HepG2 (cell line): ENCODE data around the gene PYURF. TPM values are rescaled to one million over a fixed set of nuclear protein-coding genes. Genes with fewer than 3 reads are reported as not detected.

ENCODE experiments used
- ATAC-seq: fragments of 200-7000 bp; cut with Tn5 transposase; 3 replicates; pipeline ENCODE4 v1.9.1; 2020; ENCODE audit warnings: mild to moderate bottlenecking, moderate library complexity
- BruUV-seq: library from RNA; stranded (reverse); fragments of 400-500 nt; replicated peaks from 2 replicates; lab custom pipeline; 2021; lab: Mats Ljungman, UMichigan
- CTCF ChIA-PET: fragments of 300-600 bp; formaldehyde crosslinking; extraction: SDS; loops from one replicate; lab custom pipeline; 2021; ENCODE audit warnings: low total read pairs, inconsistent platforms, low intra/inter-chr PET ratio; lab: Yijun Ruan, JAX
- POLR2A ChIA-PET: fragments of 350-600 bp; sonication (Branson Sonifier 250); formaldehyde crosslinking; loops from one replicate; lab custom pipeline; 2020; ENCODE audit warnings: antibody characterized with exemption, inconsistent platforms; lab: Yijun Ruan, JAX
- DNase-seq: peaks from one replicate; pipeline ENCODE4 v3.0.0-alpha.2; 2015; ENCODE audit warnings: low spot score
- FAIRE-seq: peaks from 3 replicates; lab custom pipeline; 2011; peaks lifted over from hg19 to GRCh38; lab: Jason Lieb, UNC
- H2AFZ ChIP-seq: one replicate; pipeline ENCODE4 v1.6.1; 2011; ENCODE audit warnings: low read length, inconsistent platforms
- H3K27ac ChIP-seq: fragments of 300-600 bp; 3 replicates; pipeline ENCODE4 v1.8.0; 2011; ENCODE audit warnings: mixed run types, mild to moderate bottlenecking, mixed read lengths, low read length, inconsistent platforms; ENCODE audit not compliant: insufficient read depth; ENCODE audit errors: extremely low read length
- H3K27me3 ChIP-seq, 2 experiments: fragments of 200-600 bp in 1 of 2; 2 replicates in 1 of 2; 3 replicates in 1 of 2; pipeline versions ENCODE4 v1.6.0 to v1.8.0; 2011; ENCODE audit warnings: low read length in 2 of 2, mild to moderate bottlenecking in 2 of 2, moderate library complexity in 2 of 2, inconsistent platforms in 1 of 2; ENCODE audit not compliant: insufficient read depth in 2 of 2, control insufficient read depth in 1 of 2
- H3K36me3 ChIP-seq, 2 experiments: fragments of 200-600 bp in 1 of 2; replicated peaks in 1 of 2; 2 replicates in 1 of 2; 3 replicates in 1 of 2; pipeline versions ENCODE4 v1.5.1 to v1.8.0; 2011; ENCODE audit warnings: low read length in 2 of 2, inconsistent platforms in 1 of 2; ENCODE audit not compliant: insufficient read depth in 2 of 2, control insufficient read depth in 1 of 2
- H3K4me1 ChIP-seq: 2 replicates; pipeline ENCODE4 v1.5.1; 2012; ENCODE audit warnings: low read length, inconsistent platforms; ENCODE audit not compliant: insufficient read depth
- H3K4me2 ChIP-seq: 2 replicates; pipeline ENCODE4 v1.6.0; 2011; ENCODE audit warnings: low read depth, low read length, inconsistent platforms
- H3K4me3 ChIP-seq, 3 experiments: fragments of 200-600 bp in 1 of 3; sonication (generic), shearing (Covaris generic) in 1 of 3; replicated peaks in 1 of 3; 2 replicates each; pipeline ENCODE4 v1.5.1; 2011 to 2016; ENCODE audit warnings: low read length in 3 of 3, inconsistent platforms in 2 of 3, low read depth in 2 of 3, mild to moderate bottlenecking in 2 of 3, control low read depth in 1 of 3, mixed read lengths in 1 of 3; ENCODE audit not compliant: insufficient read depth in 1 of 3
- H3K79me2 ChIP-seq: one replicate; pipeline ENCODE4 v1.6.1; 2011; ENCODE audit warnings: low read length, inconsistent platforms; ENCODE audit not compliant: insufficient read depth
- H3K9ac ChIP-seq: 2 replicates; pipeline ENCODE4 v1.6.0; 2011; ENCODE audit warnings: mild to moderate bottlenecking, low read depth, low read length, inconsistent platforms; ENCODE audit not compliant: insufficient read depth
- H3K9me3 ChIP-seq: 2 replicates; pipeline ENCODE4 v1.5.1; 2012; ENCODE audit warnings: mild to moderate bottlenecking, low read length
- H4K20me1 ChIP-seq: 2 replicates; pipeline ENCODE4 v1.6.0; 2011; ENCODE audit warnings: inconsistent platforms, mild to moderate bottlenecking, low read length, moderate library complexity; ENCODE audit not compliant: insufficient read depth
- ARID2 ChIP-seq: sonication (generic); formaldehyde crosslinking; IDR thresholded peaks from 2 replicates; pipeline ENCODE4 v1.8.1; 2022; ENCODE audit warnings: mild to moderate bottlenecking, missing genetic modification reagents, borderline replicate concordance
- ASH2L ChIP-seq: fragments of 300-600, 200-600 bp; sonication (generic); IDR thresholded peaks from 2 replicates; pipeline ENCODE4 v1.7.0; 2017; ENCODE audit warnings: low read depth, mild to moderate bottlenecking, moderate library complexity, mixed read lengths, low read length; ENCODE audit not compliant: insufficient read length
- E2F1 ChIP-seq: sonication (generic); formaldehyde crosslinking; IDR thresholded peaks from 2 replicates; pipeline ENCODE4 v1.5.0; 2020; ENCODE audit warnings: missing genetic modification reagents
- HBP1 ChIP-seq: IDR thresholded peaks from 2 replicates; pipeline ENCODE4 v1.6.1; 2016; ENCODE audit warnings: low read depth, control low read depth
- MXD4 ChIP-seq: IDR thresholded peaks from 2 replicates; pipeline ENCODE4 v1.6.1; 2016; ENCODE audit warnings: mild to moderate bottlenecking, missing biosample characterization, missing genetic modification reagents
- SMARCC2 ChIP-seq: fragments of 450-650 bp; IDR thresholded peaks from 2 replicates; pipeline ENCODE4 v1.6.1; 2017; ENCODE audit warnings: antibody characterized with exemption, mild to moderate bottlenecking
- TERF1 ChIP-seq: sonication (generic); formaldehyde crosslinking; IDR thresholded peaks from 2 replicates; pipeline ENCODE4 v1.8.0; 2022; ENCODE audit warnings: mild to moderate bottlenecking, missing genetic modification reagents, moderate library complexity
- ZBTB44 ChIP-seq: sonication (generic); formaldehyde crosslinking; IDR thresholded peaks from 2 replicates; pipeline ENCODE4 v1.4.0; 2020; ENCODE audit warnings: missing genetic modification reagents
- ZNF367 ChIP-seq: sonication (generic); formaldehyde crosslinking; IDR thresholded peaks from 2 replicates; pipeline ENCODE4 v1.4.0; 2020; ENCODE audit warnings: missing genetic modification reagents, borderline replicate concordance
- WGBS: methylation state at CpG from one replicate; pipeline ENCODE4 v1.1.6; 2017; ENCODE audit warnings: low lambda C conversion rate; 5-methylcytosine and 5-hydroxymethylcytosine counted together
- in situ Hi-C: cut with HindIII; loops from 2 replicates; pipeline ENCODE4 v1.10.0; 2017; ENCODE audit warnings: low pct_unique_long_range_greater_than_20kb; ENCODE audit not compliant: extremely low pct_ligation_motif_present
- intact Hi-C: fragments of 100-400 bp; cut with micrococcal nuclease; formaldehyde crosslinking; loops from one replicate; pipeline ENCODE4 v1.10.0; 2022; ENCODE audit not compliant: unreplicated experiment
- polyA plus RNA-seq, 8 experiments: library from polyadenylated mRNA; depleted of rRNA in 3 of 8; stranded (reverse) in 7 of 8; unstranded in 1 of 8; fragments of >200 nt; fragmentation: Illumina TruSeq in 4 of 8; extraction: Trizol in 4 of 8; gene quantifications; 2 replicates each; pipeline versions ENCODE4 v1.2.1 to v1.2.3, GENCODE V29; 2011 to 2016; ENCODE audit warnings: low read depth in 4 of 8, missing spikeins in 1 of 8, mixed read lengths in 1 of 8; ENCODE audit not compliant: insufficient read depth in 1 of 8
- total RNA-seq, 5 experiments: library from RNA; depleted of rRNA; stranded (reverse); fragments of >200 nt; fragmentation: Illumina TruSeq; extraction: Trizol; gene quantifications; 2 replicates each; pipeline ENCODE4 v1.2.3, GENCODE V29; 2016; ENCODE audit warnings: low read depth in 1 of 5

Gene PYURF
- total and polyA plus RNA-seq, 2 of the 13 experiments (the other 11 are each of a cell fraction or from before 2014, with no cell fraction given) = 59.9 to 95.2 TPM

GRCh38 chr4:88531549-88531948 is 8.0 kb upstream of the PYURF start:
- in situ Hi-C loops = loop anchor here (10.0 to 25.0 kb wide), 2 partner anchors 281 to 493 kb away; no protein-coding TSS in a partner anchor
- TF ChIP-seq ARID2 = no peak
- no peak for TF ChIP-seq ASH2L
- TF ChIP-seq SMARCC2 = no peak
- no peak for TF ChIP-seq MXD4 (CRISPR knock-in tag)
- TF ChIP-seq E2F1 (CRISPR knock-in tag) = no peak
- TF ChIP-seq ZNF367 (CRISPR knock-in tag) = no peak
- DNase-seq (no peak), FAIRE-seq (no peak), ATAC-seq (peak; percentile 27; the same call in 1 of the 3 replicates)
- intact Hi-C loops = no loop called here
- Histone ChIP-seq H3K9ac (no peak overlapping the region), H3K27me3 (no peaks in the 10 kb centered on the region), H3K4me2 (no peak overlapping the region), H3K4me1 (0 out of 2 replicates have a peak, but pooled peaks cover 5% of the 10 kb centered on the region), H3K9me3 (no peaks in the 10 kb centered on the region), H3K27ac (no peak overlapping the region), H3K79me2 (no peaks in the 10 kb centered on the region), H4K20me1 (no peaks in the 10 kb centered on the region), H2AFZ (no peak overlapping the region), H3K36me3 (no peaks in the 10 kb centered on the region), H3K4me3 (no peak overlapping the region)
- ChIA-PET POLR2A (no interaction called here), CTCF (no interaction called here)
- 13% methylated on average over 3 of the region's 3 CpGs for WGBS
- no TSS peak for BruUV-seq

- no peaks in the 10 kb centered on the region for H4K20me1 ChIP-seq
- H3K27ac ChIP-seq = no peak overlapping the region
- H3K4me2 ChIP-seq = no peak overlapping the region
- FAIRE-seq = no peak
- no peak for ATAC-seq
- no TSS peak for BruUV-seq
- no peak overlapping the region for H3K4me3 ChIP-seq
- H3K79me2 ChIP-seq = no peaks in the 10 kb centered on the region
- ChIA-PET CTCF (no interaction called here), POLR2A (no interaction called here)
- no peak overlapping the region for H2AFZ ChIP-seq
- no peak for DNase-seq
- no peak overlapping the region for H3K9ac ChIP-seq
- no peaks in the 10 kb centered on the region for H3K27me3 ChIP-seq
- H3K4me1 ChIP-seq = peaks cover 14% of the 10 kb centered on the region; the same call in 1 of the 2 replicates
- 75% methylated on average over 3 of the region's 3 CpGs for WGBS
- intact Hi-C loops (no loop called here), in situ Hi-C loops (loop anchor here (5.0 to 25.0 kb wide), 2 partner anchors 128 to 283 kb away; no protein-coding TSS in a partner anchor)
- H3K36me3 ChIP-seq = no peaks in the 10 kb centered on the region
- no peaks in the 10 kb centered on the region for H3K9me3 ChIP-seq
- TF ChIP-seq TERF1 (CRISPR knock-in tag) (no peak), HBP1 (CRISPR knock-in tag) (no peak), ZBTB44 (CRISPR knock-in tag) (no peak)
Measured at GRCh38 chr4:88528861-88529260, 5.3 kb upstream of the PYURF start.
